Fibroblast of peridontal ligament (primary cell): ENCODE data around the gene WRAP73.

ENCODE experiments used
- DNase-seq: peaks from one replicate; pipeline ENCODE4 v3.0.0-alpha.2; 2010; ENCODE audit errors: extremely low read depth

Gene WRAP73

GRCh38 chr1:3611170-3612019 lies 38.5 kb downstream of the WRAP73 start, which contains the start of gene MEGF6:
Gene MEGF6 (minus strand): TSS chr1:3611508. CDS start chr1:3611268, 240 bp downstream.
- DNase-seq, result no peak

- DNase-seq, result peak; percentile 38
These were observed 39.3 kb downstream of the WRAP73 start for GRCh38 chr1:3610527-3611169.

- no peak for DNase-seq
These were observed 40.0 kb downstream of the WRAP73 start for GRCh38 chr1:3609769-3610526.

- DNase-seq, result no peak
These were observed 40.7 kb downstream of the WRAP73 start for GRCh38 chr1:3609016-3609768.

- no peak for DNase-seq
These were observed 41.7 kb downstream of the WRAP73 start for GRCh38 chr1:3608154-3608553.

GRCh38 chr1:3607703-3608065 lies 42.2 kb downstream of the WRAP73 start:
- no peak for DNase-seq

GRCh38 chr1:3606779-3607702 lies 42.9 kb downstream of the WRAP73 start:
- no peak for DNase-seq

- DNase-seq, result no peak
These were observed 44.7 kb downstream of the WRAP73 start for GRCh38 chr1:3604997-3605823.

- no peak for DNase-seq
These were observed 45.4 kb downstream of the WRAP73 start for GRCh38 chr1:3604468-3604974.

GRCh38 chr1:3603571-3604467 lies 46.1 kb downstream of the WRAP73 start:
- DNase-seq, result no peak

- no peak for DNase-seq
These were observed 46.7 kb downstream of the WRAP73 start for GRCh38 chr1:3603156-3603555.

- DNase-seq, result no peak
These were observed 47.5 kb downstream of the WRAP73 start for GRCh38 chr1:3602375-3602774.

GRCh38 chr1:3601743-3602142 lies 48.2 kb downstream of the WRAP73 start:
- no peak for DNase-seq

- no peak for DNase-seq
These were observed 49.5 kb downstream of the WRAP73 start for GRCh38 chr1:3600354-3600753.

- DNase-seq, result no peak
These were observed 50.1 kb downstream of the WRAP73 start for GRCh38 chr1:3599816-3600215.

- no peak for DNase-seq
These were observed 50.6 kb downstream of the WRAP73 start for GRCh38 chr1:3599286-3599811.

- no peak for DNase-seq
These were observed 51.2 kb downstream of the WRAP73 start for GRCh38 chr1:3598522-3599285.
